Tibial nerve (tissue), 3 donors: ENCODE measurements around the gene HIGD1B.

Source experiments
- CTCF ChIP-seq, 5 experiments: fragments of 200-600 bp in 3 of 5; fragments of 450-650 bp in 2 of 5; sonication (generic) in 3 of 5; IDR thresholded peaks; one replicate each; pipeline ENCODE4 v1.5.1; 2016 to 2019; ENCODE audit warnings: antibody characterized with exemption in 5 of 5, mild to moderate bottlenecking in 3 of 5, moderate library complexity in 2 of 5
- POLR2A ChIP-seq, 2 donors: fragments of 450-650 bp; IDR thresholded peaks; one replicate each; pipeline ENCODE4 v1.6.1; 2017; ENCODE audit warnings: antibody characterized with exemption in 2 of 2, mild to moderate bottlenecking in 2 of 2, moderate library complexity in 2 of 2

DNA sequence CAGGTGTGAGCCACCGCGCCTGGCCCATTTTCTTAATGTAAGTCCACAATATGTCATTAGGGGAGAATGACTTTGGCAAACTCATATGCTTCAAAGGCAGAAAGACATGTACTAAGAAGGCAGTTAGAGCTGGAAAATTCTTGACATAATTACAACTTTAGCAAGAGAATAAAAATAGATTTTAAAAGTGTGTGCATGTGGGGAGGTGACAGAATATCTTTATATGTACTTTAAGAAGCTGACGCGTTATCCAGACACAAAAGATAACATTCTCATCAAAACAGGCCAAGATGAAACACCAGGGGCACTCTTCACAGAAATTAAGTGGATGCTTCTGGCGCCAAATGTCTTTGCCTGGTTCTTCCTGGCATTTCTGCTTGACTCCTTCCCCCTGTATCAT is 45.8 kb upstream of the HIGD1B start:
- TF ChIP-seq CTCF (IDR thresholded peaks at IDR 0.05) (no peak), POLR2A (IDR thresholded peaks at IDR 0.05) (no peak)
